Measurements from ENCODE around the gene DDX42. TPM values are rescaled to one million over a fixed set of nuclear protein-coding genes. Genes with fewer than 3 reads are reported as not detected.

DDX42 gene
- total RNA-seq, 2 donors from 2014 or later = 71.0 to 105 TPM

DNA sequence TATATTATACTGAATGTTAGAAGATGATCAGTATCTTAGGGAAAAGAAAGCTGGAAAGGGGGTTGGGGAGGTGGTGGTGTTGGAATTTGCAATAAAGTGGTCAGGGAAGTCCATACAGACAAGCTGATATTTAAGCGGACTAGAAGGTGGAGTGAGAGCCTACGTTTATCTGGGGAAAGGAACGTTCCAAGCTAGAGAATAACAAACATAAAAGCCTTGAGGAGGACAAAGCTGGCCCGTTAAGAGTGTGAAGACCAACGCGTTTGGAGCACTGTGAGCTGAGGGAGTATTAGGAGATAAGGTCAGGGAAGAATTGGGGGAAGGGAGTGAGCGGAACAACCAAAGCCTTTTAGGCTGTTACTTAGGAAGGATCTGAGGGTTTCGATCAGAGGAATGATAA lies 1.4 kb downstream of the DDX42 start:
- Histone ChIP-seq H3K9me3 (no peaks in the 10 kb centered on the region), H3K4me1 (replicated peaks) (peaks cover 5% of the 10 kb centered on the region), H3K36me3 (no peaks in the 10 kb centered on the region), H3K27ac (peak overlapping the region; percentile 94 to 98), H3K4me3 (peak overlapping the region; percentile 93 to 99), H3K27me3 (replicated peaks; ENCODE audit: insufficient read depth) (no peaks in the 10 kb centered on the region)
- TF ChIP-seq POLR2A (IDR thresholded peaks at IDR 0.05) = no peak
- TF ChIP-seq, protein P1, sequence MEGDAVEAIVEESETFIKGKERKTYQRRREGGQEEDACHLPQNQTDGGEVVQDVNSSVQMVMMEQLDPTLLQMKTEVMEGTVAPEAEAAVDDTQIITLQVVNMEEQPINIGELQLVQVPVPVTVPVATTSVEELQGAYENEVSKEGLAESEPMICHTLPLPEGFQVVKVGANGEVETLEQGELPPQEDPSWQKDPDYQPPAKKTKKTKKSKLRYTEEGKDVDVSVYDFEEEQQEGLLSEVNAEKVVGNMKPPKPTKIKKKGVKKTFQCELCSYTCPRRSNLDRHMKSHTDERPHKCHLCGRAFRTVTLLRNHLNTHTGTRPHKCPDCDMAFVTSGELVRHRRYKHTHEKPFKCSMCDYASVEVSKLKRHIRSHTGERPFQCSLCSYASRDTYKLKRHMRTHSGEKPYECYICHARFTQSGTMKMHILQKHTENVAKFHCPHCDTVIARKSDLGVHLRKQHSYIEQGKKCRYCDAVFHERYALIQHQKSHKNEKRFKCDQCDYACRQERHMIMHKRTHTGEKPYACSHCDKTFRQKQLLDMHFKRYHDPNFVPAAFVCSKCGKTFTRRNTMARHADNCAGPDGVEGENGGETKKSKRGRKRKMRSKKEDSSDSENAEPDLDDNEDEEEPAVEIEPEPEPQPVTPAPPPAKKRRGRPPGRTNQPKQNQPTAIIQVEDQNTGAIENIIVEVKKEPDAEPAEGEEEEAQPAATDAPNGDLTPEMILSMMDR (IDR thresholded peaks at IDR 0.05) = no peak
- no peak for TF ChIP-seq POLR2AphosphoS5 (IDR thresholded peaks at IDR 0.05)
- intact Hi-C loops (cut with DNase I) = no loop called here
- WGBS = 18% methylated on average over 8 of the region's 8 CpGs
- DNase-seq (ENCODE audit: low spot score) = no peak

DNA sequence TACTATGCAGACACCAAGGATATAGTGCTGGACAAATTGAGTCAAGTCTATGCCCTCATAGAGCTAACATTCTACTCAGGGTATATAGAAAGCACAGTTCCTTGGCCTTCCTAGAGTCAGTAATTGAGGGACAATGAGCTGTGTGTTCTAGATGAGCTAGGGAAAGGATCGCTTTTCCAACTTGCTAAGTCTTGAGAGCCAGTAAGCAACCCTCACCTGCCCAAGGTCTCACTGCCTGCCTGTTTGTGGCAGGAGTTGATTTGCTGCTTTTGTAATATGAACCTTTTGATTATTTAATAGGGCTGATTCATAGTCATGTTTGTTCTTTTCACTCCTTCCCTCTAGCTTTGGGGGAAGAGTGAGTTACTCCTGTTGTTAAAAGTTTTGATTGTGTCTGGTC lies 6.5 kb downstream of the DDX42 start:
- H3K9me3 ChIP-seq = no peaks in the 10 kb centered on the region
- peak; percentile 93 for TF ChIP-seq POLR2AphosphoS5 (IDR thresholded peaks at IDR 0.05)
- peak; percentile 64 for TF ChIP-seq POLR2A (IDR thresholded peaks at IDR 0.05)
- TF ChIP-seq, protein P1 (IDR thresholded peaks at IDR 0.05) = no peak
- peak; percentile 57 for DNase-seq (ENCODE audit: low spot score)
- no peak overlapping the region for H3K4me3 ChIP-seq
- peaks cover 9% of the 10 kb centered on the region for H3K4me1 ChIP-seq (replicated peaks)
- peak overlapping the region; percentile 62 to 78 for H3K27ac ChIP-seq
- 42% methylated on average over 1 of the region's 1 CpG for WGBS
- intact Hi-C loops (cut with DNase I) = no loop called here
- H3K27me3 ChIP-seq (replicated peaks; ENCODE audit: insufficient read depth) = no peaks in the 10 kb centered on the region
- H3K36me3 ChIP-seq = no peaks in the 10 kb centered on the region

DNA sequence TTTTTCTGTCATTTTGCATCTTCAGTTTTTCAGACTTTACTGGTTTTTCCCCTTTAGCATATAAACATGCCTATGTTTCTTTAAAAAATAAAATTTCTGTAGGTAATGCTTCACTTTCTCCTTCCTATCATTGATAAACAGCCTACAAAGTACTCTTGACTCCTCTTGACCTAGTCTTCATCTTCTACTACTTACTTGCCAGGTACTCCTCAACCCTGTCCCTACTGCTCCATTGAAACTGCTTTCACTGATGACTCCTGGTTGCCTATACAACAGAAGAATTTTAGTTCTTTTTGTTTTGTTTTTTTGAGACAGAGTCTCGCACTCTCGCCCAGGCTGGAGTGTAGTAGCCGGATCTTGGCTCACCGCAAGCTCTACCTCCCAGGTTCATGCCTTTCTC lies 7.0 kb downstream of the DDX42 start:
- Histone ChIP-seq H3K36me3 (no peaks in the 10 kb centered on the region), H3K4me1 (replicated peaks) (peaks cover 9% of the 10 kb centered on the region), H3K9me3 (no peaks in the 10 kb centered on the region), H3K4me3 (no peak overlapping the region), H3K27me3 (replicated peaks; ENCODE audit: insufficient read depth) (no peaks in the 10 kb centered on the region), H3K27ac (peak overlapping the region; percentile 62 to 78)
- no peak for DNase-seq (ENCODE audit: low spot score)
- intact Hi-C loops (cut with DNase I) = no loop called here
- 93% methylated on average over 4 of the region's 4 CpGs for WGBS
- TF ChIP-seq, protein P1 (IDR thresholded peaks at IDR 0.05) = no peak

DNA sequence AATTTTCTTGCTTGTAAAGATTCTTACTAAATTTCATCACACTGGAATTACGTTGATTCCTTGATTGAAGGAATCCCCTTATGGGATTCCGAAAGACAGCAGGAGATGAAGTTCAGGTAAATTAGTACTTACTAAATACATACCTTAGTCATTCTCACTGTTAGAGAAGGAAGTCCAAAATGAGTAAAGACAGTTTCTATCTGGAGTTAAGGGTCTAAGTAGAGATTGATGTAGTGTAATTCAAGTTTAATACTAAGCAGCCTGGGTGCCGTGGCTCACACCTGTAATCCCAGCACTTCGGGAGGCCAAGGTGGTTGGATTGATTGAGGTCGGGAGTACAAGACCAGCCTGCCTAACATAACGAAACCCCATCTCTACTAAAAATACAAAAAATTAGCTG lies 9.6 kb downstream of the DDX42 start:
- 83% methylated on average over 6 of the region's 6 CpGs for WGBS
- DNase-seq (ENCODE audit: low spot score) = no peak
- Histone ChIP-seq H3K4me3 (no peak overlapping the region), H3K36me3 (peaks cover 0 to 3% of the 10 kb centered on the region in 2 donors), H3K27ac (no peak overlapping the region), H3K4me1 (replicated peaks) (peaks cover 6% of the 10 kb centered on the region), H3K9me3 (no peaks in the 10 kb centered on the region), H3K27me3 (replicated peaks; ENCODE audit: insufficient read depth) (no peaks in the 10 kb centered on the region)
- no peak for TF ChIP-seq POLR2AphosphoS5 (IDR thresholded peaks at IDR 0.05)
- no peak for TF ChIP-seq POLR2A (IDR thresholded peaks at IDR 0.05)
- TF ChIP-seq, protein P1 (IDR thresholded peaks at IDR 0.05) = no peak
- intact Hi-C loops (cut with DNase I) = no loop called here

DNA sequence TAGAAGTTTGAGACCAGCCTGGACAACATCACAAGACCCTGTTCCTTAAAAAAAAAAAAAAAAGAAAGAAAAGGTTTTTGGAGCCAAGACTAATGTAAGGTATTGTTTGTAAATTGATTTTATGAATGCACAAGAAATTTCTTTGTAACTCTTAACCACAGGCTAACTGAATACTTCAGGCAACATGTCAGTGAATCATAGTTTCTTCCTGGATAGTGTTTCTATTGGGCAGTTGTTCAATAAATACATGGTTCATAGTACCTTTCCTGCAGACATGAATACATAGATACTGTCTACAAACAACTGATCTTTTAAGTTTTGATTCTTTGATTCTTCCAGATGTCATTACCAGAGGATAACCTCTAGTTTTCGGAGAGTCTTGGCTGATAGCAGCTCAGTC lies 11.6 kb downstream of the DDX42 start:
- no peak for DNase-seq (ENCODE audit: low spot score)
- no peak overlapping the region for H3K27ac ChIP-seq
- peaks cover 4% of the 10 kb centered on the region for H3K4me1 ChIP-seq (replicated peaks)
- TF ChIP-seq, protein P1 (IDR thresholded peaks at IDR 0.05) = no peak
- no peak for TF ChIP-seq POLR2AphosphoS5 (IDR thresholded peaks at IDR 0.05)
- TF ChIP-seq POLR2A (IDR thresholded peaks at IDR 0.05) = no peak
- H3K36me3 ChIP-seq = peaks cover 0 to 3% of the 10 kb centered on the region in 2 donors
- no peaks in the 10 kb centered on the region for H3K9me3 ChIP-seq
- no peaks in the 10 kb centered on the region for H3K27me3 ChIP-seq (replicated peaks; ENCODE audit: insufficient read depth)
- WGBS = 76% methylated on average over 1 of the region's 1 CpG
- H3K4me3 ChIP-seq = no peak overlapping the region
- intact Hi-C loops (cut with DNase I) = no loop called here

Data from prostate gland (tissue), 2 donors.